IMR-90 (cell line): Measurements from ENCODE around the gene MARVELD2. TPM values are rescaled to one million over a fixed set of nuclear protein-coding genes. Genes with fewer than 3 reads are reported as not detected.

ENCODE experiments used
- ATAC-seq: fragments of 200-7000 bp; cut with Tn5 transposase; 2 replicates; pipeline ENCODE4 v1.9.1; 2020; ENCODE audit warnings: low read depth, mild to moderate bottlenecking, moderate library complexity
- BruUV-seq: library from RNA; stranded (reverse); fragments of 400-500 nt; replicated peaks from 2 replicates; lab custom pipeline; 2021; lab: Mats Ljungman, UMichigan
- CTCF ChIA-PET: fragments of 300-600 bp; formaldehyde crosslinking; extraction: SDS; loops from one replicate; lab custom pipeline; 2021; ENCODE audit warnings: antibody characterized with exemption; lab: Yijun Ruan, JAX
- POLR2A ChIA-PET: fragments of 300-600 bp; sonication (Branson Sonifier 250); formaldehyde crosslinking; loops from one replicate; lab custom pipeline; 2022; ENCODE audit warnings: antibody characterized with exemption; ENCODE audit not compliant: unreplicated experiment; lab: Charles Lee
- DNase-seq: peaks from one replicate; pipeline ENCODE4 v3.0.0; 2013
- H2AFZ ChIP-seq: replicated peaks from 2 replicates; pipeline ENCODE3; 2013; ENCODE audit warnings: low read length, mild to moderate bottlenecking; ENCODE audit not compliant: poor library complexity
- H2AK5ac ChIP-seq: 2 replicates; pipeline ENCODE4 v1.6.1; 2013; ENCODE audit warnings: low read depth, low read length, inconsistent platforms
- H2AK9ac ChIP-seq: replicated peaks from 2 replicates; pipeline ENCODE3; 2013; ENCODE audit warnings: mild to moderate bottlenecking, low read depth, low read length, moderate library complexity; ENCODE audit not compliant: poor library complexity
- H2BK120ac ChIP-seq: 2 replicates; pipeline ENCODE4 v1.6.1; 2013; ENCODE audit warnings: low read depth, low read length, inconsistent platforms
- H2BK15ac ChIP-seq: 3 replicates; pipeline ENCODE4 v1.6.1; 2013; ENCODE audit warnings: low read depth, low read length, inconsistent platforms
- H2BK20ac ChIP-seq: 2 replicates; pipeline ENCODE4 v1.6.1; 2013; ENCODE audit warnings: low read depth, mild to moderate bottlenecking, inconsistent platforms, low read length, moderate library complexity
- H2BK5ac ChIP-seq: 2 replicates; pipeline ENCODE4 v1.6.1; 2013; ENCODE audit warnings: mild to moderate bottlenecking, low read depth, low read length, inconsistent platforms; ENCODE audit not compliant: poor library complexity, severe bottlenecking
- H3K14ac ChIP-seq: replicated peaks from 2 replicates; pipeline ENCODE4 v1.6.1; 2013; ENCODE audit warnings: low read depth, low read length, inconsistent platforms
- H3K18ac ChIP-seq: 2 replicates; pipeline ENCODE4 v1.6.1; 2013; ENCODE audit warnings: low read depth, low read length, control low read depth
- H3K23ac ChIP-seq: 2 replicates; pipeline ENCODE4 v1.6.1; 2013; ENCODE audit warnings: low read depth, low read length, inconsistent platforms
- H3K27ac ChIP-seq: 2 replicates; pipeline ENCODE4 v1.5.1; 2013; ENCODE audit warnings: mild to moderate bottlenecking, control low read depth, low read length; ENCODE audit not compliant: insufficient read depth
- H3K27me3 ChIP-seq: 2 replicates; pipeline ENCODE4 v1.6.1; 2013; ENCODE audit warnings: low read length; ENCODE audit not compliant: control insufficient read depth, insufficient read depth
- H3K36me3 ChIP-seq: 2 replicates; pipeline ENCODE4 v1.6.1; 2013; ENCODE audit warnings: low read length, mixed read lengths; ENCODE audit not compliant: control insufficient read depth, insufficient read depth
- H3K4ac ChIP-seq: 2 replicates; pipeline ENCODE4 v1.6.1; 2013; ENCODE audit warnings: low read depth, low read length, inconsistent platforms
- H3K4me1 ChIP-seq: 2 replicates; pipeline ENCODE4 v1.6.1; 2013; ENCODE audit warnings: low read length, mixed read lengths; ENCODE audit not compliant: control insufficient read depth, insufficient read depth
- H3K4me2 ChIP-seq: 2 replicates; pipeline ENCODE4 v1.6.1; 2013; ENCODE audit warnings: low read depth, mild to moderate bottlenecking, control low read depth, low read length, moderate library complexity
- H3K4me3 ChIP-seq: 2 replicates; pipeline ENCODE4 v1.5.1; 2013; ENCODE audit warnings: low read depth, mild to moderate bottlenecking, control low read depth, low read length, moderate library complexity; ENCODE audit not compliant: insufficient read depth
- H3K56ac ChIP-seq: 2 replicates; pipeline ENCODE4 v1.6.1; 2013; ENCODE audit warnings: low read length, inconsistent platforms; ENCODE audit not compliant: insufficient read depth; ENCODE audit errors: extremely low read depth
- H3K79me1 ChIP-seq, 2 experiments: 2 replicates each; pipeline ENCODE4 v1.6.1; 2013; ENCODE audit warnings: low read length in 2 of 2, inconsistent platforms in 1 of 2, low read depth in 1 of 2
- H3K9ac ChIP-seq: 2 replicates; pipeline ENCODE4 v1.6.1; 2013; ENCODE audit warnings: low read depth, low read length, control low read depth
- H3K9me1 ChIP-seq: 2 replicates; pipeline ENCODE4 v1.6.1; 2013; ENCODE audit warnings: low read length, inconsistent platforms; ENCODE audit not compliant: insufficient read depth
- H3K9me3 ChIP-seq: 2 replicates; pipeline ENCODE4 v1.6.1; 2013; ENCODE audit warnings: low read length; ENCODE audit not compliant: control insufficient read depth, insufficient read depth
- H4K20me1 ChIP-seq: 2 replicates; pipeline ENCODE4 v1.6.1; 2013; ENCODE audit warnings: low read length, inconsistent platforms; ENCODE audit not compliant: insufficient read depth
- H4K5ac ChIP-seq: 2 replicates; pipeline ENCODE4 v1.6.1; 2013; ENCODE audit warnings: mild to moderate bottlenecking, low read depth, low read length, control low read depth
- H4K8ac ChIP-seq, 2 experiments: 2 replicates each; pipeline ENCODE4 v1.6.1; 2013; ENCODE audit warnings: low read depth in 2 of 2, low read length in 2 of 2, control low read depth in 1 of 2, inconsistent platforms in 1 of 2
- H4K91ac ChIP-seq: 2 replicates; pipeline ENCODE4 v1.6.1; 2013; ENCODE audit warnings: low read depth, low read length, inconsistent platforms; ENCODE audit not compliant: insufficient read depth
- BHLHE40 ChIP-seq: fragments of 150-350 bp; IDR thresholded peaks from 2 replicates; pipeline ENCODE4 v1.6.1; 2016; ENCODE audit warnings: mild to moderate bottlenecking, low read depth, low read length
- RCOR1 ChIP-seq: IDR thresholded peaks from 2 replicates; pipeline ENCODE4 v1.6.1; 2012; ENCODE audit warnings: mild to moderate bottlenecking, low read length, improper control_type of control experiment; ENCODE audit not compliant: insufficient replicate concordance
- RFX5 ChIP-seq: IDR thresholded peaks from 2 replicates; pipeline ENCODE4 v1.8.0; 2012; ENCODE audit warnings: low read depth, mild to moderate bottlenecking, low read length, moderate library complexity
- SMC3 ChIP-seq: fragments of 150-350 bp; IDR thresholded peaks from 2 replicates; pipeline ENCODE4 v1.6.1; 2016; ENCODE audit warnings: low read depth, mild to moderate bottlenecking, antibody characterized with exemption, low read length, moderate library complexity
- WGBS, 2 experiments: methylation state at CpG; one replicate each; pipeline versions ENCODE4 v1.1.5 to v1.1.7; 2013; ENCODE audit warnings: missing lambda C conversion rate in 2 of 2; ENCODE audit not compliant: insufficient read length in 1 of 2; ENCODE audit errors: extremely low coverage in 2 of 2; 5-methylcytosine and 5-hydroxymethylcytosine counted together
- dilution Hi-C: fragments of 300-500 bp; cut with HindIII; formaldehyde crosslinking; loops from one replicate; pipeline ENCODE4 v1.14.3; 2018; ENCODE audit warnings: low sequenced_read_pairs; ENCODE audit not compliant: unreplicated experiment
- in situ Hi-C: fragments of 300-500 bp; cut with MboI; formaldehyde crosslinking; loops from 3 replicates; pipeline ENCODE4 v1.14.3; 2019; ENCODE audit warnings: low sequenced_read_pairs, inconsistent platforms, mixed read lengths
- intact Hi-C: fragments of 100-400 bp; cut with micrococcal nuclease; formaldehyde crosslinking; loops from 2 replicates; pipeline ENCODE4 v1.10.0; 2022
- polyA plus RNA-seq, 3 experiments: library from polyadenylated mRNA; depleted of rRNA; stranded (reverse); fragments of >200 nt; gene quantifications; 2 replicates each; pipeline ENCODE4 v1.2.3, GENCODE V29; 2012; ENCODE audit warnings: low replicate concordance in 1 of 3
- total RNA-seq: library from RNA; depleted of rRNA; stranded (reverse); fragments of >200 nt; gene quantifications from 2 replicates; pipeline ENCODE4 v1.2.3, GENCODE V29; 2012
- TF ChIP-seq, protein P1 (sequence below): conservative IDR thresholded peaks from 2 replicates; pipeline ENCODE4 v1.5.1; 2012; ENCODE audit warnings: mild to moderate bottlenecking, low read depth, low read length, improper control_type of control experiment
- TF ChIP-seq, protein P2 (sequence below): fragments of 150-350 bp; IDR thresholded peaks from 2 replicates; pipeline ENCODE4 v1.6.1; 2016; ENCODE audit warnings: low read depth, mild to moderate bottlenecking, low read length, moderate library complexity, borderline replicate concordance
- TF ChIP-seq, protein P3 (sequence below): fragments of 150-350 bp; IDR thresholded peaks from 2 replicates; pipeline ENCODE4 v1.6.1; 2017; ENCODE audit warnings: mild to moderate bottlenecking, antibody characterized with exemption, low read length, low read depth

MARVELD2 gene
- total and polyA plus RNA-seq, 2 of the 4 experiments (the other 2 are of a cell fraction), result 0.51 to 0.54 TPM

DNA sequence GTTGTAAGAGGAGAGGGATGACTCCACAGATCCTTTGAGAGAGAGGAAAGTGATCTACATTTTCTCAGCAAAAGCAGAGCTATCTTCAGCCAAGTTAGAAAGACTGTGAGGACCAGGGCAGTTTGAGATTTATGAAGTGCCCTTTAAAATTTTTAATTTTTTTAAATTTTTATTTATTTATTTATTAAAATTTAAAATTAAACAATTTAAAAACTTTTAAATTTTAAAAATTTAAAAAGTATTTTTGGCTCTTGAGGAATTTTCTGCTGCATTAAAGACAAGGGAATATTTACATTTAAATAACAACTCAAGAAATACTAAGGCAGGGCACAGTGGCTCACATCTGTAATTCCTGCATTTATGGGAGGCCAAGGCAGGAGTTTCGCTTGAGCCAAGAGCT lies 47.3 kb downstream of the MARVELD2 start:
- no peaks in the 10 kb centered on the region for H4K20me1 ChIP-seq
- H3K36me3 ChIP-seq, result no peaks in the 10 kb centered on the region
- H2BK120ac ChIP-seq, result no peak overlapping the region
- H3K4ac ChIP-seq, result no peak overlapping the region
- no peak overlapping the region for H2AK9ac ChIP-seq
- intact Hi-C loops (no loop called here), in situ Hi-C loops (no loop called here), dilution Hi-C loops (no loop called here)
- no peak overlapping the region for H2BK20ac ChIP-seq
- H3K56ac ChIP-seq, result no peak overlapping the region
- H2AK5ac ChIP-seq, result no peak overlapping the region
- H3K23ac ChIP-seq, result no peak overlapping the region
- DNase-seq (no peak), ATAC-seq (no peak)
- POLR2A ChIA-PET, result no interaction called here
- no peak overlapping the region for H3K27ac ChIP-seq
- no peak overlapping the region for H4K5ac ChIP-seq
- no peak overlapping the region for H2BK15ac ChIP-seq
- CTCF ChIA-PET, result no interaction called here
- BruUV-seq, result no TSS peak
- no peak overlapping the region for H2BK5ac ChIP-seq
- H3K9me1 ChIP-seq, result no peaks in the 10 kb centered on the region
- no peaks in the 10 kb centered on the region for H3K4me1 ChIP-seq
- H3K27me3 ChIP-seq, result no peaks in the 10 kb centered on the region; the same call in 1 of the 2 replicates
- H3K9ac ChIP-seq, result no peak overlapping the region
- no peak overlapping the region for H3K14ac ChIP-seq
- TF ChIP-seq SMC3 (no peak), RCOR1 (no peak), BHLHE40 (no peak), RFX5 (no peak)
- TF ChIP-seq, protein P1, sequence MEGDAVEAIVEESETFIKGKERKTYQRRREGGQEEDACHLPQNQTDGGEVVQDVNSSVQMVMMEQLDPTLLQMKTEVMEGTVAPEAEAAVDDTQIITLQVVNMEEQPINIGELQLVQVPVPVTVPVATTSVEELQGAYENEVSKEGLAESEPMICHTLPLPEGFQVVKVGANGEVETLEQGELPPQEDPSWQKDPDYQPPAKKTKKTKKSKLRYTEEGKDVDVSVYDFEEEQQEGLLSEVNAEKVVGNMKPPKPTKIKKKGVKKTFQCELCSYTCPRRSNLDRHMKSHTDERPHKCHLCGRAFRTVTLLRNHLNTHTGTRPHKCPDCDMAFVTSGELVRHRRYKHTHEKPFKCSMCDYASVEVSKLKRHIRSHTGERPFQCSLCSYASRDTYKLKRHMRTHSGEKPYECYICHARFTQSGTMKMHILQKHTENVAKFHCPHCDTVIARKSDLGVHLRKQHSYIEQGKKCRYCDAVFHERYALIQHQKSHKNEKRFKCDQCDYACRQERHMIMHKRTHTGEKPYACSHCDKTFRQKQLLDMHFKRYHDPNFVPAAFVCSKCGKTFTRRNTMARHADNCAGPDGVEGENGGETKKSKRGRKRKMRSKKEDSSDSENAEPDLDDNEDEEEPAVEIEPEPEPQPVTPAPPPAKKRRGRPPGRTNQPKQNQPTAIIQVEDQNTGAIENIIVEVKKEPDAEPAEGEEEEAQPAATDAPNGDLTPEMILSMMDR, result no peak
- TF ChIP-seq, protein P2, sequence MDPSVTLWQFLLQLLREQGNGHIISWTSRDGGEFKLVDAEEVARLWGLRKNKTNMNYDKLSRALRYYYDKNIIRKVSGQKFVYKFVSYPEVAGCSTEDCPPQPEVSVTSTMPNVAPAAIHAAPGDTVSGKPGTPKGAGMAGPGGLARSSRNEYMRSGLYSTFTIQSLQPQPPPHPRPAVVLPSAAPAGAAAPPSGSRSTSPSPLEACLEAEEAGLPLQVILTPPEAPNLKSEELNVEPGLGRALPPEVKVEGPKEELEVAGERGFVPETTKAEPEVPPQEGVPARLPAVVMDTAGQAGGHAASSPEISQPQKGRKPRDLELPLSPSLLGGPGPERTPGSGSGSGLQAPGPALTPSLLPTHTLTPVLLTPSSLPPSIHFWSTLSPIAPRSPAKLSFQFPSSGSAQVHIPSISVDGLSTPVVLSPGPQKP, result no peak
- TF ChIP-seq, protein P3, sequence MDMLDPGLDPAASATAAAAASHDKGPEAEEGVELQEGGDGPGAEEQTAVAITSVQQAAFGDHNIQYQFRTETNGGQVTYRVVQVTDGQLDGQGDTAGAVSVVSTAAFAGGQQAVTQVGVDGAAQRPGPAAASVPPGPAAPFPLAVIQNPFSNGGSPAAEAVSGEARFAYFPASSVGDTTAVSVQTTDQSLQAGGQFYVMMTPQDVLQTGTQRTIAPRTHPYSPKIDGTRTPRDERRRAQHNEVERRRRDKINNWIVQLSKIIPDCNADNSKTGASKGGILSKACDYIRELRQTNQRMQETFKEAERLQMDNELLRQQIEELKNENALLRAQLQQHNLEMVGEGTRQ, result no peak
- no peak overlapping the region for H2AFZ ChIP-seq
- no peak overlapping the region for H4K8ac ChIP-seq
- H3K18ac ChIP-seq, result no peak overlapping the region
- WGBS, 2 experiments, result no CpG with 5 or more reads among the region's 1 CpG
- no peak overlapping the region for H3K4me2 ChIP-seq
- H4K91ac ChIP-seq, result no peak overlapping the region
- no peak overlapping the region for H3K4me3 ChIP-seq
- H3K79me1 ChIP-seq, result no peaks in the 10 kb centered on the region
- no peaks in the 10 kb centered on the region for H3K9me3 ChIP-seq
